ENCODE results near the gene DNAI1. TPM values are rescaled to one million over a fixed set of nuclear protein-coding genes. Genes with fewer than 3 reads are reported as not detected.

DNAI1 gene
- total RNA-seq, 6 experiments from 2014 or later, result not detected

- DNase-seq, result no peak
- H3K4me1 ChIP-seq, result peaks cover 0 to 9% (median 2%) of the 10 kb centered on the region in 4 donors
- 75% methylated on average over 1 of the region's 2 CpGs for WGBS (ENCODE audit: insufficient coverage, low coverage, low lambda C conversion rate, missing lambda C conversion rate)
Observed at GRCh38 chr9:34519321-34520020, 60.9 kb downstream of the DNAI1 start.

GRCh38 chr9:34520096-34520495 lies 61.5 kb downstream of the DNAI1 start:
- Histone ChIP-seq H3K4me3 (no peak overlapping the region), H3K27me3 (no peaks in the 10 kb centered on the region), H3K4me1 (peaks cover 0 to 9% (median 2%) of the 10 kb centered on the region in 4 donors), H3K36me3 (no peaks in the 10 kb centered on the region), H3K27ac (no peak overlapping the region), H3K9me3 (no peaks in the 10 kb centered on the region)
- DNase-seq, result no peak
- intact Hi-C loops (cut with DNase I), result no loop called here
- TF ChIP-seq POLR2A (IDR thresholded peaks at IDR 0.05), result no peak
- TF ChIP-seq, protein P1, sequence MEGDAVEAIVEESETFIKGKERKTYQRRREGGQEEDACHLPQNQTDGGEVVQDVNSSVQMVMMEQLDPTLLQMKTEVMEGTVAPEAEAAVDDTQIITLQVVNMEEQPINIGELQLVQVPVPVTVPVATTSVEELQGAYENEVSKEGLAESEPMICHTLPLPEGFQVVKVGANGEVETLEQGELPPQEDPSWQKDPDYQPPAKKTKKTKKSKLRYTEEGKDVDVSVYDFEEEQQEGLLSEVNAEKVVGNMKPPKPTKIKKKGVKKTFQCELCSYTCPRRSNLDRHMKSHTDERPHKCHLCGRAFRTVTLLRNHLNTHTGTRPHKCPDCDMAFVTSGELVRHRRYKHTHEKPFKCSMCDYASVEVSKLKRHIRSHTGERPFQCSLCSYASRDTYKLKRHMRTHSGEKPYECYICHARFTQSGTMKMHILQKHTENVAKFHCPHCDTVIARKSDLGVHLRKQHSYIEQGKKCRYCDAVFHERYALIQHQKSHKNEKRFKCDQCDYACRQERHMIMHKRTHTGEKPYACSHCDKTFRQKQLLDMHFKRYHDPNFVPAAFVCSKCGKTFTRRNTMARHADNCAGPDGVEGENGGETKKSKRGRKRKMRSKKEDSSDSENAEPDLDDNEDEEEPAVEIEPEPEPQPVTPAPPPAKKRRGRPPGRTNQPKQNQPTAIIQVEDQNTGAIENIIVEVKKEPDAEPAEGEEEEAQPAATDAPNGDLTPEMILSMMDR (IDR thresholded peaks at IDR 0.05), result no peak
- WGBS (ENCODE audit: insufficient coverage, low coverage, low lambda C conversion rate, missing lambda C conversion rate), result 84% methylated on average over 4 of the region's 6 CpGs
- no peak for ATAC-seq

More at GRCh38 chr9:34519321-34520020, 60.9 kb downstream of the DNAI1 start:
- TF ChIP-seq POLR2A (IDR thresholded peaks at IDR 0.05), result no peak
- TF ChIP-seq, protein P1 (IDR thresholded peaks at IDR 0.05), result peak; percentile 39 to 48 (median 42)
- H3K36me3 ChIP-seq, result no peaks in the 10 kb centered on the region
- H3K4me3 ChIP-seq, result no peak overlapping the region
- H3K27me3 ChIP-seq, result no peaks in the 10 kb centered on the region
- no peak for ATAC-seq
- H3K27ac ChIP-seq, result no peak overlapping the region
- intact Hi-C loops (cut with DNase I), result no loop called here
- H3K9me3 ChIP-seq, result no peaks in the 10 kb centered on the region

DNA sequence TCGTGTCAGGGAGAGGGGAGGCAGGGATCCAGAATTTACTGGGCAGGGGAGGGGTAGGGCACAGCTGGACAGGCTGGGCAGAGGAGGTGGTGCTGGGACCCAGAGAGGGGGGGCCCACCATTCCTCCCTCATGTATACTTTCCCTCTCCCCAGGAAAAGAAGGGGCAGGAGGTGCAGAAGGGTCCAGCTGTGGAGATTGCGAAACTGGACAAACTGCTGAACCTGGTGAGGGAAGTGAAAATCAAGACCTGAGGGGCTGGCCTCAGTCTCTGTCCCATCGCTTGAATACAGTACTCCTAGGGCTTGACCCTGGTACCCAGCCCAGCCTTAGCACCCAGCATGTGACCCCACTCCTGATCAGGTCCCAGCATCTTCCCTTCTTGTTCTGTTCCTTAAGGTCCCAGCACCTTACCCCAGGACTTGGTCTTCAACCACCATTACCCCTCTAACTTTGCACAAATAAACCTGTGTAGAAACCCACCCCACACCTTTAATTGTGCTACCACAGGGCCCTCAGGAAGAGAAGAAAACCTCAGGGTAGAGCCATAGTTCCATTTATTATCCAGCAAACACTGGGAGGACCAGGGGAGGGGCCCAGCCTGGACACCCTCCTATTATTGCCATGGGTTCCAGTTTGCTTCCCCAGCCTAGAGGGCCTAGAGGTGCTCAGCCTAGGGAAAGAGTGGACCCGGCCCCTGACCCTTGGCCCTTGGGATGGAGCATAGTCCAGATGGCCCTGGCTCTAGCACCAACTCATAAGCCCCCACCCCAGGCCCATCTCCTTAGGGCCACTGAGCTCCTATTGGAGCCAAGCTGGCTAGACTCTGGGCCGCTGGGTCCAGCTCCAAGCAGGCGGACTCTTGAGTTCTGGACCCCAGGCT lies 62.1 kb downstream of the DNAI1 start:
- Histone ChIP-seq H3K27ac (no peak overlapping the region), H3K4me3 (no peak overlapping the region), H3K4me1 (peaks cover 0 to 9% (median 2%) of the 10 kb centered on the region in 4 donors), H3K9me3 (no peaks in the 10 kb centered on the region), H3K27me3 (no peaks in the 10 kb centered on the region), H3K36me3 (no peaks in the 10 kb centered on the region)
- TF ChIP-seq, protein P1 (IDR thresholded peaks at IDR 0.05), result no peak
- no peak for TF ChIP-seq POLR2A (IDR thresholded peaks at IDR 0.05)
- no peak for ATAC-seq
- no peak for DNase-seq
- intact Hi-C loops (cut with DNase I), result no loop called here
- WGBS (ENCODE audit: insufficient coverage, low coverage, low lambda C conversion rate, missing lambda C conversion rate), result 100% methylated on average over 1 of the region's 6 CpGs

- intact Hi-C loops (cut with DNase I), result no loop called here
- Histone ChIP-seq H3K4me1 (peaks cover 0 to 9% (median 2%) of the 10 kb centered on the region in 4 donors), H3K27me3 (no peaks in the 10 kb centered on the region), H3K36me3 (no peaks in the 10 kb centered on the region), H3K27ac (no peak overlapping the region), H3K9me3 (no peaks in the 10 kb centered on the region), H3K4me3 (no peak overlapping the region)
- TF ChIP-seq, protein P1 (IDR thresholded peaks at IDR 0.05), result no peak
- no peak for TF ChIP-seq POLR2A (IDR thresholded peaks at IDR 0.05)
- ATAC-seq, result no peak
- 95% methylated on average over 4 of the region's 11 CpGs for WGBS (ENCODE audit: insufficient coverage, low coverage, low lambda C conversion rate, missing lambda C conversion rate)
- no peak for DNase-seq
Observed at GRCh38 chr9:34521406-34522045, 62.9 kb downstream of the DNAI1 start.
